NCI-H146 (cell line): ENCODE measurements around the gene CTNNA3.
"Not testable (repeated sequence)": the region's sequence is repeated elsewhere in the genome, so short reads cannot be mapped to it uniquely, and the experiment has no call there.

Experiments used
- DNase-seq: peaks from one replicate; lab custom pipeline; 2025; lab: John Stamatoyannopoulos, UW

The CTNNA3 gene

GRCh38 chr10:67696029-67696428, at the start of gene CTNNA3:
Gene CTNNA3 (minus strand): TSS chr10:67696195.
- no peak for DNase-seq

GRCh38 chr10:67735430-67735829, 39.4 kb upstream of the CTNNA3 start:
- no peak for DNase-seq

- DNase-seq: no peak
Observed at GRCh38 chr10:67733511-67733910, 37.5 kb upstream of the CTNNA3 start.

- no peak for DNase-seq
Observed at GRCh38 chr10:67725567-67725966, 29.6 kb upstream of the CTNNA3 start.

- DNase-seq: no peak
Observed at GRCh38 chr10:67723601-67724000, 27.6 kb upstream of the CTNNA3 start.

- DNase-seq: no peak
Observed at GRCh38 chr10:67722113-67722512, 26.1 kb upstream of the CTNNA3 start.

GRCh38 chr10:67716455-67716854, 20.5 kb upstream of the CTNNA3 start:
- DNase-seq: not testable (repeated sequence)

- DNase-seq: no peak
Observed at GRCh38 chr10:67705921-67706320, 9.9 kb upstream of the CTNNA3 start.

GRCh38 chr10:67699613-67700270, 3.7 kb upstream of the CTNNA3 start:
- not testable (repeated sequence) for DNase-seq

GRCh38 chr10:67698164-67698563, 2.2 kb upstream of the CTNNA3 start:
- no peak for DNase-seq

- DNase-seq: peak; percentile 48
Observed at GRCh38 chr10:67697724-67698131, 1.7 kb upstream of the CTNNA3 start.

GRCh38 chr10:67696679-67697078, 684 bp upstream of the CTNNA3 start:
- no peak for DNase-seq

- DNase-seq: no peak
Observed at GRCh38 chr10:67695555-67695954, 440 bp downstream of the CTNNA3 start.

- DNase-seq: not testable (repeated sequence)
Observed at GRCh38 chr10:67691861-67692260, 4.1 kb downstream of the CTNNA3 start.

GRCh38 chr10:67690540-67690939, 5.5 kb downstream of the CTNNA3 start:
- not testable (repeated sequence) for DNase-seq

GRCh38 chr10:67684140-67684539, 11.9 kb downstream of the CTNNA3 start:
- DNase-seq: not testable (repeated sequence)

GRCh38 chr10:67678335-67678974, 17.5 kb downstream of the CTNNA3 start:
- no peak for DNase-seq

GRCh38 chr10:67676208-67676825, 19.7 kb downstream of the CTNNA3 start:
- DNase-seq: no peak

- no peak for DNase-seq
Observed at GRCh38 chr10:67670401-67670800, 25.6 kb downstream of the CTNNA3 start.

GRCh38 chr10:67669978-67670377, 26.0 kb downstream of the CTNNA3 start:
- DNase-seq: no peak

GRCh38 chr10:67668448-67668847, 27.5 kb downstream of the CTNNA3 start:
- DNase-seq: no peak

GRCh38 chr10:67667035-67667425, 29.0 kb downstream of the CTNNA3 start:
- no peak for DNase-seq

- no peak for DNase-seq
Observed at GRCh38 chr10:67666416-67667034, 29.5 kb downstream of the CTNNA3 start.
